ENCODE measurements around the gene APOB.

Gene APOB

DNA sequence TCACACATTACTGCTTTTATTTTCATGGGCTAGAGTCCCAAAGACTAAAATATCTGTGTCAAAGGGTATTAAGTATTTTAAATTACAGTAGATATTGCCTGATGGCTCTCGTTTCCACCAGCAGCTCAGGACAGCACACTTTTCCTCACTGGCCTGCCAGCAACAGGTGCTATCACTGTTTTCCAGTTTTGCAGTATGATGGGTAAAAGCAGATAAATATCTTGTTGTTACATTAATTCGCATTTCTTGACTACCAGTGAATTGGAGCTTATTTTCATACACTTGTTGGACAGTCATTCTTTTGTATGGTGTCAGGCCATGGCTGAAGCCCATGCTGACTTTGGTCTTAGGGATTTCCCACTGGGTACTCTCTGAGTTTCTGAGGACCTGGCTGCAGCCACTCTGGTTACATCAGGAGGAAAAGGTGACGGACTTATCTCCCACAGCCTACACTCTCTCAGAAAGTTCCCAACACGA is 4.8 kb downstream of the APOB start:
- Histone ChIP-seq H3K9ac (no peak overlapping the region), H3K27me3 (peaks cover 12% of the 10 kb centered on the region), H3K4me1 (no peaks in the 10 kb centered on the region)

DNA sequence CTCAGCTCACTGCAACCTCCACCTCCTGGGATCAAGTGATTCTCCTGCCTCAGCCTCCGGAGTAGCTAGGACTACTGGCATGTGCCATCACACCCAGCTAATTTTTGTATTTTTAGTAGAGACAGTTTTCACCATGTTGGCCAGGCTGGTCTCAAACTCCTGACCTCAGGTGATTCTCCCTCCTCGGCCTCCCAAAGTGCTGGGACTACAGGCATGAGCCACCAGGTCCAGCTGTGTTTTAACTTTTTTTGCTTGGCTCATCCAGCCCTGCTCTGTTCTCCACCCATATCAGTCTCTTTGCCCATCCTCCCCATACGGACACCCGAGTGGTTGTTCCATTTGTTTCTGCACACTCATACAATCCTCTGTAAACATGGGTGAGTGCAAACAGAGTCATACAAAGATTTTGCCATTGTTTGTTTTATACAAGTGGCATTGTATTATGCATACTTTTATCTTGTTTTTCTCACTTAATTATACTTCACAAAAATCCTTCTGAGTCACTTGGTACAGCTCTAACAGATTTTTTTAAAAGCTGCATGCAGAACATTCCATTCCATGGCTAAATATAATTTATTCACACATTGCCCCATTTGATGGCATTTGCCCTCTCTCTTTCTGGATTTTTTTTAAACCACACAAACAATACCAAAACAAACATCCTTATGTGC is 5.3 kb downstream of the APOB start:
- Histone ChIP-seq H4K20me1 (no peaks in the 10 kb centered on the region), H3K4me1 (no peaks in the 10 kb centered on the region), H3K9ac (no peak overlapping the region), H3K4me2 (no peak overlapping the region), H3K9me3 (no peaks in the 10 kb centered on the region), H3K36me3 (no peaks in the 10 kb centered on the region), H3K4me3 (no peak overlapping the region), H3K27ac (no peak overlapping the region), H3K27me3 (peaks cover 6% of the 10 kb centered on the region)
- TF ChIP-seq Cebpa-rat (IDR thresholded peaks at IDR 0.05), result no peak

More for the DNA sequence above, 4.8 kb downstream of the APOB start:
- H4K20me1 ChIP-seq, result no peaks in the 10 kb centered on the region
- no peak for TF ChIP-seq Cebpa-rat (IDR thresholded peaks at IDR 0.05)
- no peaks in the 10 kb centered on the region for H3K36me3 ChIP-seq
- H3K4me2 ChIP-seq, result no peak overlapping the region
- H3K4me3 ChIP-seq, result no peak overlapping the region
- H3K27ac ChIP-seq, result no peak overlapping the region
- H3K9me3 ChIP-seq, result no peaks in the 10 kb centered on the region

GRCh38 chr2:21037671-21038108 is 6.2 kb downstream of the APOB start:
- no peak overlapping the region for H3K9ac ChIP-seq
- no peaks in the 10 kb centered on the region for H4K20me1 ChIP-seq
- no peak overlapping the region for H3K4me3 ChIP-seq
- no peak for TF ChIP-seq Cebpa-rat (IDR thresholded peaks at IDR 0.05)
- no peaks in the 10 kb centered on the region for H3K4me1 ChIP-seq
- H3K4me2 ChIP-seq, result no peak overlapping the region
- no peak overlapping the region for H3K27ac ChIP-seq
- H3K36me3 ChIP-seq, result no peaks in the 10 kb centered on the region
- no peaks in the 10 kb centered on the region for H3K9me3 ChIP-seq
- H3K27me3 ChIP-seq, result no peaks in the 10 kb centered on the region

DNA sequence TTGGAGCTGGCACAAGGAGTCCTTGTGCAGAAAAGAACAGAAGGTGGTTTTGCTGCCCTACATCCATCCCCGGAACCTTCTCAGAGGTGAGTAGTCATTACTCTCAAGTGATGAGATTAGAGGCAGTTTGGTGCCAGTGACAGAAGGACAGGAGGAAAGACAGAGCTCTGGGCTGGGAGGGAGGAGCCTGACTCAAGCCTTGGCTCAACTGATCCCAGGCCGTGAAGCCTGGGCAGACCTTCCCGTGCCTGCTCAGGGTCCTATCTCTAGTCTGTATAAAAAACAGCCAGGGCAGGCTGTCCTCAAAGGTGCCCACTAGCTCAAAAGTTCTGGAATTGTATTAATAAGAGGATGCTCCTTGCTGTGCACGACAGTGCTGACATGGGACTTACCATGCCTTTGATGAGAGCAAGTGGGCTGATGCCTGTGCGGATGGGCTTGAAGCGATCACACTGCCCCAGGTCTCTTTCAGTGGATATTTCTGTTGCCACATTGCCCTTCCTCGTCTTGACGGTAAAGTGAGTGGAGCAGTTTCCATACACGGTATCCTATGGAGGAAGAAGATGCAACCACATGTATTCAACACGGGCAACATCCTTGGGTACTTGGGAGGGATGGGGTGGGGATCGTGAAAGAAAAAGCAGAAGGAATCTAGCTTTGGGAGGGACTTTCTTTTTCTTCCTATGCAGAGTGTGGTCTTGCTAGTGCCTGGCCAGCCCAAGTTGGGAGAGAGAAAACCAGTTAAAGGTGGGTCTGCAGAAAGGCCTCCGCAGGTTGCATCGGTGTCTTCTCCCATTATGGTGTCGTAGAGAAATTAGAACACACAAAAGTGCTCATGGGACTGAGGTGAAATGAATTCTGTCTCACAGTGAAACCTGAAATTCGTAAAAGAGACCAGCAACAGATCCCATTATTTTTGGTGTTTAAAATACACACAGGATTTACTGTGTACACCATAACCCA is 6.9 kb downstream of the APOB start:
- H3K9me3 ChIP-seq, result no peaks in the 10 kb centered on the region
- TF ChIP-seq Cebpa-rat (IDR thresholded peaks at IDR 0.05), result no peak
- H3K9ac ChIP-seq, result no peak overlapping the region
- H3K4me2 ChIP-seq, result no peak overlapping the region
- H3K4me1 ChIP-seq, result no peaks in the 10 kb centered on the region
- H4K20me1 ChIP-seq, result no peaks in the 10 kb centered on the region
- H3K27ac ChIP-seq, result no peak overlapping the region
- H3K27me3 ChIP-seq, result no peaks in the 10 kb centered on the region
- H3K4me3 ChIP-seq, result no peak overlapping the region
- H3K36me3 ChIP-seq, result no peaks in the 10 kb centered on the region

DNA sequence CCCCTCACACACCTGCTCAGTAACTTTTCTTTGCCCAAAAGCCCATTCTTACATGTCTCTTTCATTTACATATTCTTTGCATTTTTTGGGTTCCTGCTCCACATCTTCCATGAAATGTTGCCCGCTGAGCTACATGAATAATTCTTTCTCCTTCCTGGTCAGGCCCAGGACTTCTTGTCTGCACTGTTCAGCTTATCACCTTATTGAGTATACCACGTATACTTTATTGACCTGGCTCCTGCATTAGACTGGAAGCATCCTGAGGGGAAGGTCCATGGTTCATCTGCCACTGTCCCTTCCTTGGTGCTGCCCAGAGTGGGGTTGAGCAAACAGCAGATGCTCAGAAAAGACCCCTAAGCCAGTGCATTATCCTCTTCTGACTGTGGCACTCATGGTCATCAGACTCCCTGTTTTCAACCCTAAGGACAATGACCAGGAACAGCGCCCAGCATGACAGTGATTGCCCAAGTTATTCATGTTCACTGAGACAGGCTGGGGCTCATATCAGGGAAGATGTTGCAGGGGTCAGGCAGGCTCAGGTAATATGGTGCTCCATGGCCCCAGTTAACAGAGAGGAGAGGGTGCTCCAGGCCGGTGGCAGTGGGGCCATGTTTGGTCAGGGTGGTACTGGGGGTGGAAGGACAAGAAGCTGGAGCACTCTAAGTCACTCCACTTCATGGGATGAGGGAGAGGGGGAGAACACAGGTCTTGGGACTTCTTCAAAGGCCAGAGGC is 7.7 kb downstream of the APOB start:
- Histone ChIP-seq H3K27ac (no peak overlapping the region), H3K36me3 (no peaks in the 10 kb centered on the region), H3K9me3 (no peaks in the 10 kb centered on the region), H3K4me2 (no peak overlapping the region), H3K4me3 (no peak overlapping the region), H3K9ac (no peak overlapping the region), H3K27me3 (no peaks in the 10 kb centered on the region), H3K4me1 (no peaks in the 10 kb centered on the region), H4K20me1 (no peaks in the 10 kb centered on the region)
- no peak for TF ChIP-seq Cebpa-rat (IDR thresholded peaks at IDR 0.05)

DNA sequence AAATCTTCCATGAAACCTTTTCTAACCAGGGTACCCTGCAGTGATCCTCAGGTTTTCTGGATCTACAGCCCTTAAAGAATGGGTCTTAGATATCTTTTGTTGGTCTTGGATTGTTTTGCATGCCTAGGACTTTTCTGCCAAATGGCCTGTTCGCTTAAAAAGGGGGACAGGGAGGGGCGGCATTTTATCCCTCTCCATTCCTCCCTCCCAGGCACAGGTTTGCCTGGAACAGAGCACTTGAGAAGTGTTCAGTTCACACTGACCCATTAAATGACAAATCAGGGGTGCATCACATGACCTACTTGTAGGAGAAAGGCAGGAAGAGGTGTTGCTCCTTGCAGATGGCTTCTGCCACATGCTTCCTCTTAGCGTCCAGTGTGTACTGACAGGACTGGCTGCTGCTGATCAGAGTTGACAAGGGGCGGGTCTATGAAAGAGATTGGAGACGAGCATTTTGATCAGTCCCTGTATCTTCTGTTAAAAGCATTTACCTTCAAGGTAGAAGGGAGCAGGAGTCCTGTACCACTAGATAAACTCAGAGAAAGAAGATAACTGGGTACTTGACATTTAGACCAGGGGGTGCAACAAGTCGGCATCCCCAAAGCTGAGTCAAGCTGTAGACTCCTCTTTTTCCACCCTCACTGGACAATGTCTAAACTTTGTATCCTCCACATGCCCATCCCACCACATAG is 8.4 kb downstream of the APOB start:
- Histone ChIP-seq H3K4me2 (no peak overlapping the region), H3K36me3 (no peaks in the 10 kb centered on the region), H3K9me3 (no peaks in the 10 kb centered on the region), H4K20me1 (no peaks in the 10 kb centered on the region), H3K4me3 (no peak overlapping the region), H3K27ac (no peak overlapping the region), H3K27me3 (no peaks in the 10 kb centered on the region), H3K9ac (no peak overlapping the region), H3K4me1 (no peaks in the 10 kb centered on the region)
- no peak for TF ChIP-seq Cebpa-rat (IDR thresholded peaks at IDR 0.05)

GRCh38 chr2:21034972-21035279 is 8.9 kb downstream of the APOB start:
- no peaks in the 10 kb centered on the region for H4K20me1 ChIP-seq
- no peak overlapping the region for H3K27ac ChIP-seq
- H3K27me3 ChIP-seq, result no peaks in the 10 kb centered on the region
- no peak for TF ChIP-seq Cebpa-rat (IDR thresholded peaks at IDR 0.05)
- H3K9me3 ChIP-seq, result no peaks in the 10 kb centered on the region
- no peak overlapping the region for H3K9ac ChIP-seq
- H3K4me3 ChIP-seq, result no peak overlapping the region
- no peak overlapping the region for H3K4me2 ChIP-seq
- H3K4me1 ChIP-seq, result no peaks in the 10 kb centered on the region
- H3K36me3 ChIP-seq, result no peaks in the 10 kb centered on the region

- no peaks in the 10 kb centered on the region for H3K36me3 ChIP-seq
- no peaks in the 10 kb centered on the region for H3K27me3 ChIP-seq
- no peak for TF ChIP-seq Cebpa-rat (IDR thresholded peaks at IDR 0.05)
- no peak overlapping the region for H3K4me2 ChIP-seq
- H3K4me1 ChIP-seq, result no peaks in the 10 kb centered on the region
- H4K20me1 ChIP-seq, result no peaks in the 10 kb centered on the region
- H3K4me3 ChIP-seq, result no peak overlapping the region
- no peak overlapping the region for H3K9ac ChIP-seq
- no peak overlapping the region for H3K27ac ChIP-seq
- no peaks in the 10 kb centered on the region for H3K9me3 ChIP-seq
These were observed 9.5 kb downstream of the APOB start for GRCh38 chr2:21034156-21034971.

Measured in BLaER1 (cell line).